HG03521 (cell line): ENCODE results near the gene OSBPL1A.

Source experiments
- ATAC-seq: cut with Tn5 transposase; IDR thresholded peaks from one replicate; pipeline ENCODE4 v1.9.1; 2021; ENCODE audit warnings: mild to moderate bottlenecking, moderate library complexity; ENCODE audit not compliant: unreplicated experiment

Gene OSBPL1A

DNA sequence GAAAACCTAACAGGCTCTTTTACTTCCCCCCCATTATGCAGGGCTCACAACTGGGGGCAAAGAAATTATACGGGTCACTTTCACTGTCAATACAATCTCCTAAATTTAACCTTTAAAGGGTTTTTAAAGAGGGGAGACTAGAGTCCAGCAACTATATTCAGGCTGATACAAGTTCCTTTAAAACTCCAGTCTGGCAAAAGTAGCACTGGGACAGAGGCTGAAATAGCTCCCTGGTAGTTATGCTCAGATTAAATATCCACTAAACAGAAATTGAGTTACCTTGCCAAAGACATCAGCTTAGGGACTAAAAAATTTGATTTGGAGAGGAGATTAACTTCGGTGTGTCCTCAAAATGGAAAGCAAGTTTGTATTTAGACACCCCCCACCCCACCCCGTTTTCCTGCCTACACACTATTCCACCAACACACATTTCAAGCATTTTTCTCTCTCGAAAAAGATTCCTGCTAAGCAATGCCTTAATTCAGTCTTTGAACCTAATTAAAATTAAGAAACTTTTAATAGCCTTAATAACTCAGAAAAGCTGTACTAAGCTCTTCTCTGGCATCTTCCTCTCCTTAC, 127.2 kb downstream of the OSBPL1A start:
- no peak for ATAC-seq

- no peak for ATAC-seq
Measured at GRCh38 chr18:24268784-24269550, 128.7 kb downstream of the OSBPL1A start.

DNA sequence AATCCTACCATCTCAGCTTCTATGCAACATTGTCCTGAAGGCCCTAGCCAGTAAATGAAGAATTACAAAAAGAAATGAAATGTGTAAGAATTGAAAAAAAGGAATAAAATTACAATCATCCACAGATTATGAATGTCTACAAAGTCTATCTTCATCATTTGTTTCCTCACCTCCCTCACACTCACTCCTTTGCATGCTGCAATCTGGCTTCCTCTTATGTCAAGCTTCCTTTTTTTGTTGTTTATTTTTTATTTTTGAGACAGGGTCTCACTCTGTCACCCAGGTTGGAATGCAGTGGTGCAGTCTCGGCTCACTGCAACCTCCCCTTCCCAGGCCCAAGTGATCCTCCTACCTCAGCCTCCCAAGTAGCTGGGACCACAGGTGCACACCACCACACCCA, 129.7 kb downstream of the OSBPL1A start:
- no peak for ATAC-seq

- no peak for ATAC-seq
Measured at GRCh38 chr18:24266131-24266530, 131.5 kb downstream of the OSBPL1A start.

DNA sequence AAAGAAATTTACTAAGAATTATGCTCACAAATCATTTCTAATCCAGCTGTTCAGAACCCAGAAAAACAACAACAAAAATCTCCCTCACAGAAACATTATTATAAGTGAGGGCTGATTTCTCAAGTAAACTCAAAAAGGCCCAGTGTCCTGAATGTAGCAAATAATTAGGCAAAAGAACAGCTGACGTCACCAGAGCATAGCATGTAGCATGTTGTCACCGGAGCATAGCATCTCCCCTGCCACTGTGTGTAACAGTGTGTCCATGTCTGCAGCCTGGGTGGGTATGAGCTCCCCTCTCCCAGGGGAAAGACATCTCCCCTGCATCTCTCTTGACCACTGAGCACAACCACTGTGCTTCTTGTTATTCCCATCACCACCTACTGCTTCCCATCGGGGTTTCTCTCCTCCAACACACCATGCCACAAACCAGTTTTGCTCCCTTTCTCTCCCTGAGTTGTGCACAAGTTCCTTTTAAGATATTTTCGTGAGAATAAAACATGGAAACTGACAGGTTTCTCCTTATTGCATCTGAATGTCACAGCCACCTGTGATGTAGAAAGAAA, 132.0 kb downstream of the OSBPL1A start:
- no peak for ATAC-seq

- no peak for ATAC-seq
Measured at GRCh38 chr18:24263050-24263449, 134.6 kb downstream of the OSBPL1A start.

GRCh38 chr18:24262087-24262486, 135.5 kb downstream of the OSBPL1A start:
- no peak for ATAC-seq

GRCh38 chr18:24259869-24260641, 137.6 kb downstream of the OSBPL1A start:
- no peak for ATAC-seq

GRCh38 chr18:24254071-24254470, 143.6 kb downstream of the OSBPL1A start:
- ATAC-seq, result no peak

GRCh38 chr18:24249716-24250115, 147.9 kb downstream of the OSBPL1A start:
- ATAC-seq, result no peak

GRCh38 chr18:24248359-24248758, 149.3 kb downstream of the OSBPL1A start:
- ATAC-seq, result no peak

GRCh38 chr18:24246143-24246542, 151.5 kb downstream of the OSBPL1A start:
- peak; percentile 80 for ATAC-seq

DNA sequence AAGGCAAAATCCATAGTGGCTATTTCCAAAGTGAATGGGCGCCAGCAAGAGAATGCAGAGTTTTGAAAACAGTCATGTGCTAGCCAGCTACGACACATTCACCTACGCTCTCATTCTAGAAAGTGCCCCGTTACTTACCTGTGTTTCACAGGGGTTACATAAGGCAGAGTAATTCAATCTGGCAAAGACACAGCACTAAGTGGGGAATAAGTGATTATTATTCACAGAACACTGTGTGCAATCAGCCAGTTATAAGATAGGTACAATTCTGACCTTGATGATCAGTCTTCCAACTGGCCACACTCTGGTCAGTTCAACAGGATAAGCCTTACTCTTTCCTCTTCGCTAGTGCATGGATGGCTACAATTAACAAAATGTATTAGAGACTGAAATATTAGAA, 152.9 kb downstream of the OSBPL1A start:
- ATAC-seq, result no peak

DNA sequence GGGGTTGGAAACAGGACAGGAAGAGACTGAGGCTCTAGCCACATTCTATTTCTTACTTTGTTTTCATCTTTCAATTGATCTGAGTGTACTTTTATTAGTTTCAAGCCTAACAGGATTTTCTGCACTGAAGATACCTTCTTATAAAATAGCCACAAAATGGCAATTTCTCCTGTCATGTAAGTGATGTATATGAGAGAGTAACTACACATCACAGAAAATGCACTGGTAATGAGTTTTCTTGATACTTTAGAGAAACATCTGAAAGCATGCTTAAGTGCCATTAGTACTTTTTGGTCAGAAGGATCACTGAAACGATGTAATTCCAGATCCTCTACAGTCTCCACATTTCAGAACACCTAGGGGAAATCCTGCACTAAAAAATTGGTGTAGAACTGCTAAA, 153.9 kb downstream of the OSBPL1A start:
- ATAC-seq, result no peak

- ATAC-seq, result no peak
Measured at GRCh38 chr18:24239341-24239740, 158.3 kb downstream of the OSBPL1A start.

- ATAC-seq, result no peak
Measured at GRCh38 chr18:24238387-24238786, 159.2 kb downstream of the OSBPL1A start.

GRCh38 chr18:24234850-24235418, 162.7 kb downstream of the OSBPL1A start:
- ATAC-seq, result no peak

GRCh38 chr18:24234330-24234729, 163.3 kb downstream of the OSBPL1A start:
- no peak for ATAC-seq

GRCh38 chr18:24232800-24233199, 164.8 kb downstream of the OSBPL1A start:
- ATAC-seq, result no peak

- no peak for ATAC-seq
Measured at GRCh38 chr18:24231773-24232735, 165.6 kb downstream of the OSBPL1A start.
